Prostate gland (tissue), 2 donors: ENCODE results near the gene ZCCHC24. TPM values are rescaled to one million over a fixed set of nuclear protein-coding genes. Genes with fewer than 3 reads are reported as not detected.

Experiments used
- DNase-seq: peaks from one replicate; pipeline ENCODE4 v3.0.0-alpha.2; 2019; ENCODE audit warnings: low spot score
- H3K27ac ChIP-seq, 2 donors: fragments of 200-600 bp; sonication (generic); 2 replicates each; pipeline ENCODE4 v1.5.1; 2017 to 2019
- H3K27me3 ChIP-seq: fragments of 200-600 bp; sonication (generic); replicated peaks from 2 replicates; pipeline ENCODE4 v1.5.1; 2019; ENCODE audit not compliant: insufficient read depth
- H3K36me3 ChIP-seq, 2 donors: fragments of 200-600 bp; sonication (generic); 1 replicate in 1 of 2; 2 replicates in 1 of 2; pipeline versions ENCODE4 v1.5.1 to v1.8.1; 2017 to 2019
- H3K4me1 ChIP-seq: fragments of 200-600 bp; sonication (generic); replicated peaks from 2 replicates; pipeline ENCODE4 v1.5.1; 2019
- H3K4me3 ChIP-seq, 2 donors: fragments of 200-600 bp; sonication (generic); 2 replicates each; pipeline ENCODE4 v1.5.1; 2017 to 2019
- H3K9me3 ChIP-seq: fragments of 200-600 bp; sonication (generic); 2 replicates; pipeline ENCODE4 v1.5.1; 2017
- POLR2A ChIP-seq: fragments of 450-650 bp; IDR thresholded peaks from one replicate; pipeline ENCODE4 v1.6.1; 2016; ENCODE audit warnings: antibody characterized with exemption, mild to moderate bottlenecking
- POLR2AphosphoS5 ChIP-seq: sonication (generic); formaldehyde crosslinking; IDR thresholded peaks from one replicate; pipeline ENCODE4 v1.6.1; 2017; ENCODE audit warnings: antibody characterized with exemption
- WGBS: methylation state at CpG from one replicate; pipeline ENCODE4 v1.1.5; 2018; 5-methylcytosine and 5-hydroxymethylcytosine counted together
- intact Hi-C: fragments of 100-400 bp; cut with DNase I; formaldehyde crosslinking; loops from one replicate; pipeline ENCODE4 v1.14.2; 2022
- total RNA-seq, 2 donors: library from RNA; depleted of rRNA; stranded (reverse); fragments of >200 nt; gene quantifications; one replicate each; pipeline ENCODE4 v1.1.0, GENCODE V29; 2016
- TF ChIP-seq, protein P1 (sequence below), 4 experiments: fragments of 200-600 bp in 2 of 4; fragments of 450-650 bp in 2 of 4; sonication (generic) in 2 of 4; IDR thresholded peaks; 1 replicate in 3 of 4; 2 replicates in 1 of 4; pipeline ENCODE4 v1.5.1; 2016 to 2019; ENCODE audit warnings: antibody characterized with exemption in 4 of 4, mild to moderate bottlenecking in 2 of 4, moderate library complexity in 2 of 4

ZCCHC24 gene
- total RNA-seq, 2 donors from 2014 or later, result 20.8 to 51.2 TPM

- intact Hi-C loops, result no loop called here
- no peaks in the 10 kb centered on the region for H3K36me3 ChIP-seq
- WGBS, result 77% methylated on average over 5 of the region's 5 CpGs
- DNase-seq, result no peak
- no peak overlapping the region for H3K4me3 ChIP-seq
- TF ChIP-seq, protein P1, sequence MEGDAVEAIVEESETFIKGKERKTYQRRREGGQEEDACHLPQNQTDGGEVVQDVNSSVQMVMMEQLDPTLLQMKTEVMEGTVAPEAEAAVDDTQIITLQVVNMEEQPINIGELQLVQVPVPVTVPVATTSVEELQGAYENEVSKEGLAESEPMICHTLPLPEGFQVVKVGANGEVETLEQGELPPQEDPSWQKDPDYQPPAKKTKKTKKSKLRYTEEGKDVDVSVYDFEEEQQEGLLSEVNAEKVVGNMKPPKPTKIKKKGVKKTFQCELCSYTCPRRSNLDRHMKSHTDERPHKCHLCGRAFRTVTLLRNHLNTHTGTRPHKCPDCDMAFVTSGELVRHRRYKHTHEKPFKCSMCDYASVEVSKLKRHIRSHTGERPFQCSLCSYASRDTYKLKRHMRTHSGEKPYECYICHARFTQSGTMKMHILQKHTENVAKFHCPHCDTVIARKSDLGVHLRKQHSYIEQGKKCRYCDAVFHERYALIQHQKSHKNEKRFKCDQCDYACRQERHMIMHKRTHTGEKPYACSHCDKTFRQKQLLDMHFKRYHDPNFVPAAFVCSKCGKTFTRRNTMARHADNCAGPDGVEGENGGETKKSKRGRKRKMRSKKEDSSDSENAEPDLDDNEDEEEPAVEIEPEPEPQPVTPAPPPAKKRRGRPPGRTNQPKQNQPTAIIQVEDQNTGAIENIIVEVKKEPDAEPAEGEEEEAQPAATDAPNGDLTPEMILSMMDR (IDR thresholded peaks at IDR 0.05), result no peak
- no peak for TF ChIP-seq POLR2AphosphoS5
- TF ChIP-seq POLR2A, result no peak
- no peaks in the 10 kb centered on the region for H3K4me1 ChIP-seq
- H3K9me3 ChIP-seq, result no peaks in the 10 kb centered on the region
- H3K27ac ChIP-seq, result peak overlapping the region in 1 of 2 donors; percentile 28
- no peaks in the 10 kb centered on the region for H3K27me3 ChIP-seq
Observed at GRCh38 chr10:79387466-79387973, 57.9 kb downstream of the ZCCHC24 start.

DNA sequence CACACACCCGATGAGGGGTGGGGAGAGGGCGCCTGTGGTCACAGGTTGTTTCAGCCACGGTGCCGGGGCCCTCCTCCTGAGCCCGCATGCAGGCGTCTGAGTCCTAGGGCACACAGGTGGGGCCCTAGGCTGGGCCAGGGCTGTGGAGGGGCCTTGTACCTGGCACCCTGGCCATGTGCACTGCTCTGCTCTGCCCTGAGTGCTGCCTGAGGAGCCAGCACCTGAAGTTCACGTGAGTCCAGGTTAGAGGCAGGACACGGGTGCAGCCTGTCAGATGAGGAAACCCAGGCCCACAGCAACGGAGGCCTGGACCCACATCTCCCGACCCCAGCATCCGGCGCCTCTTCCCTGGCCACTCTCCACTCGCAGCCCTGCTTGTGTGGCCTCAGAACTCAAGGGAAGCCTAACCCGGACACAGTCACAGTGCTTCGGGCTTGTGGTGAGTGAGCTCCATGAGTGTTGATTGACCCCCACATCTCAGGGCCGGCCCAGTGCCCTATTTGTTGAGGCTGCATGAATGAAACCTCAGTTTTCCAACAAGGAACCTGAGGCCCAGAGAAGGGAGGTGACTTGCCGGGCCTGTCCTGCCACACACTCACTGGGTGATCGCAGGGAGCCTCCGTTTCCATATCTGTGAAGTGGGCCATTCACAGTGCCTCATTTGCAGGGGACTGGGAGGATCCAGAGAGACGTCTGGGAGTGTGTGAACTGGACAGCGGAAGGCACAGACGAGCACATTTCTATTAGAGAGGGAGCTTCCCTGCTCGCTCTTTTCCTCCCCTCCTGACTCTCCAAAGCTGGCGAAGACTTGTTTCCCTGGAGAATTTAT, 58.6 kb downstream of the ZCCHC24 start:
- H3K4me3 ChIP-seq, result no peak overlapping the region
- no peaks in the 10 kb centered on the region for H3K9me3 ChIP-seq
- TF ChIP-seq POLR2AphosphoS5, result no peak
- TF ChIP-seq, protein P1 (IDR thresholded peaks at IDR 0.05), result no peak
- TF ChIP-seq POLR2A, result no peak
- 81% methylated on average over 24 of the region's 24 CpGs for WGBS
- intact Hi-C loops, result no loop called here
- no peaks in the 10 kb centered on the region for H3K4me1 ChIP-seq
- H3K27me3 ChIP-seq, result no peaks in the 10 kb centered on the region
- H3K27ac ChIP-seq, result peak overlapping the region in 1 of 2 donors; percentile 28
- H3K36me3 ChIP-seq, result no peaks in the 10 kb centered on the region
- DNase-seq, result peak; percentile 3

- H3K4me3 ChIP-seq, result no peak overlapping the region
- H3K27ac ChIP-seq, result no peak overlapping the region
- no peaks in the 10 kb centered on the region for H3K27me3 ChIP-seq
- WGBS, result 85% methylated on average over 16 of the region's 28 CpGs
- intact Hi-C loops, result no loop called here
- peaks cover 2% of the 10 kb centered on the region for H3K4me1 ChIP-seq
- no peaks in the 10 kb centered on the region for H3K36me3 ChIP-seq
- no peaks in the 10 kb centered on the region for H3K9me3 ChIP-seq
- TF ChIP-seq, protein P1 (IDR thresholded peaks at IDR 0.05), result peak in 1 of 4 experiments; percentile 5
- TF ChIP-seq POLR2A, result no peak
- DNase-seq, result peak; percentile 3
Observed at GRCh38 chr10:79385804-79386531, 59.5 kb downstream of the ZCCHC24 start.

- no peak overlapping the region for H3K27ac ChIP-seq
- peaks cover 8% of the 10 kb centered on the region for H3K4me1 ChIP-seq
- DNase-seq, result no peak
- intact Hi-C loops, result no loop called here
- WGBS, result 84% methylated on average over 9 of the region's 9 CpGs
- TF ChIP-seq POLR2AphosphoS5, result no peak
- TF ChIP-seq, protein P1 (IDR thresholded peaks at IDR 0.05), result no peak
- no peak for TF ChIP-seq POLR2A
- no peaks in the 10 kb centered on the region for H3K27me3 ChIP-seq
- no peak overlapping the region for H3K4me3 ChIP-seq
- no peaks in the 10 kb centered on the region for H3K9me3 ChIP-seq
- no peaks in the 10 kb centered on the region for H3K36me3 ChIP-seq
Observed at GRCh38 chr10:79385392-79385795, 60.0 kb downstream of the ZCCHC24 start.
